ENCODE results near the gene ADAMTSL2.

DNA sequence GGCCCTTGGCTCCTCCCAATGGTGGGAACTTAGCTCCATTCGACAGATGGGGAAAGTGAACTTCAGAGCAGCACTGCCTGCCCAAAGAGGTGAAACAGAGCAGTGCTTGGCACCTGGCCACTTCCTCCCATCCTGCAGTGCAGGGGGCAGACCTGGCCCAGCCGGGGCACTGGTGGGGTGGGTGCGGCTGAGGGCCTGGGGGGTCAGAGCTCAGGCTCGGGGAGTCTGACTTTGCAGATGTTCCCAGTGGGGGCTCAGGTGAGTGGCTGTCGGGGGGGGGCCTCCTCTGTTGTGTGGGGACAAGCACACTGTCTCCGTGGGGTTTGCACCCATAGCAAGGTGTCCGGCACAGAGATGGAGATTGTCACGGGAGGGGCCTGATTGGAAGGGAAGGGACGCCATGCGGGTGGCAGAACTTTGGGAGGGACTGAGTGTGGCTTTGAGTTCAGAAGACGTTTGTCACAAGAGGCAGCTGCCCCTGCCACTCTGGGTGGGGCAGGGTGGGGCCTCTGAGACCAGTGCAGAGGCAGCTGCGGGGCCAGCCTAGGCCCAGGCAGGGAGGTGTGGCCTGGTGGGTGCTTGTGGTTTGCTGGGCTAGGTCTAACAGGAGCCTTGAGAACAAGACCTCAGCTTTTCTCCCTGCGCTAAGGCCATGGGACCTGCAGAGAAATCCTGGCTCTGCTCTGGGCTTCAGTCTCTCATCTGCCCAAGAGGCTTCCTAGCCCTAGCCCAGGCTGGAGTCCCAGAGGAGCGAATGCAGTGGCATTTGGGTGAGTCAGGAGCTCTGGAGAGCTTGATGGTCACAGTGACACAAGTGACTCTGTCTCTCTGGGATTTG is 12.2 kb upstream of the ADAMTSL2 start:
- TF ChIP-seq ZNF569 (CRISPR knock-in tag; IDR thresholded peaks at IDR 0.05; ENCODE audit: borderline replicate concordance): no peak
- TF ChIP-seq HDAC6 (IDR thresholded peaks at IDR 0.05; ENCODE audit: low read depth, low read length): no peak
- TF ChIP-seq EZH2 (conservative IDR thresholded peaks at IDR 0.05; ENCODE audit: low read depth, low read length): no peak
- TF ChIP-seq ZNF567 (CRISPR knock-in tag; IDR thresholded peaks at IDR 0.05; ENCODE audit: borderline replicate concordance): no peak
- TF ChIP-seq EP300 (IDR thresholded peaks at IDR 0.05; ENCODE audit: low read depth in 2 of 2, low read length in 2 of 2): no peak
- TF ChIP-seq EP300 (CRISPR knock-in tag; IDR thresholded peaks at IDR 0.05; ENCODE audit: borderline replicate concordance): no peak
- TF ChIP-seq NFATC3 (CRISPR knock-in tag; IDR thresholded peaks at IDR 0.05): no peak
- no peak for TF ChIP-seq MED8 (CRISPR knock-in tag; IDR thresholded peaks at IDR 0.05; ENCODE audit: insufficient replicate concordance)
- TF ChIP-seq ZBTB42 (CRISPR knock-in tag; IDR thresholded peaks at IDR 0.05): no peak
- TF ChIP-seq HOXA5 (CRISPR knock-in tag; IDR thresholded peaks at IDR 0.05): no peak
- TF ChIP-seq BRD4 (CRISPR knock-in tag; IDR thresholded peaks at IDR 0.05): no peak
